ENCODE results near the gene CD101. TPM values are rescaled to one million over a fixed set of nuclear protein-coding genes. Genes with fewer than 3 reads are reported as not detected.

CD101 gene
- total and polyA plus RNA-seq, 4 donors = 2.0 to 17.8 (median 4.4) TPM

DNA sequence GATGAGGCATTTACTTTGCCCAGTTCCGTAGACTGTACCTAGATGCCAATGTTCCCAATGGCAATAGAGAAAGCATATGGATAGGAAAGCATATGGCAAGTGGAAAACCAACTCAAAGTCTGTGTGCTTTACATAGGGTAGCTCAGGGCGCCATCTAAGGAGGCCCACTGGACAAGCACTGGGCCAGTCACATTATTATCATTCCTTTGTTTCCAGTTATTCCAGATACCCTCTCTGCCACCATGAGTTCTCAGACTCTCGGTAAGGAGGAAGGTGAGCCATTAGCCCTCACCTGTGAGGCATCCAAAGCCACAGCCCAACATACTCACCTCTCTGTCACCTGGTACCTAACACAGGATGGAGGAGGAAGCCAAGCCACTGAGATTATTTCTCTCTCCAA, 9.8 kb downstream of the CD101 start:
- no peaks in the 10 kb centered on the region for H3K4me1 ChIP-seq (ENCODE audit: control insufficient read depth in 5 of 5, insufficient read depth in 5 of 5, low read length in 5 of 5)
- 97 to 99% methylated on average over 3 of the region's 3 CpGs for WGBS, 2 donors
- TF ChIP-seq, protein P1, sequence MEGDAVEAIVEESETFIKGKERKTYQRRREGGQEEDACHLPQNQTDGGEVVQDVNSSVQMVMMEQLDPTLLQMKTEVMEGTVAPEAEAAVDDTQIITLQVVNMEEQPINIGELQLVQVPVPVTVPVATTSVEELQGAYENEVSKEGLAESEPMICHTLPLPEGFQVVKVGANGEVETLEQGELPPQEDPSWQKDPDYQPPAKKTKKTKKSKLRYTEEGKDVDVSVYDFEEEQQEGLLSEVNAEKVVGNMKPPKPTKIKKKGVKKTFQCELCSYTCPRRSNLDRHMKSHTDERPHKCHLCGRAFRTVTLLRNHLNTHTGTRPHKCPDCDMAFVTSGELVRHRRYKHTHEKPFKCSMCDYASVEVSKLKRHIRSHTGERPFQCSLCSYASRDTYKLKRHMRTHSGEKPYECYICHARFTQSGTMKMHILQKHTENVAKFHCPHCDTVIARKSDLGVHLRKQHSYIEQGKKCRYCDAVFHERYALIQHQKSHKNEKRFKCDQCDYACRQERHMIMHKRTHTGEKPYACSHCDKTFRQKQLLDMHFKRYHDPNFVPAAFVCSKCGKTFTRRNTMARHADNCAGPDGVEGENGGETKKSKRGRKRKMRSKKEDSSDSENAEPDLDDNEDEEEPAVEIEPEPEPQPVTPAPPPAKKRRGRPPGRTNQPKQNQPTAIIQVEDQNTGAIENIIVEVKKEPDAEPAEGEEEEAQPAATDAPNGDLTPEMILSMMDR (IDR thresholded peaks at IDR 0.05; ENCODE audit: control extremely low read depth, extremely low read depth) = no peak
- H3K27me3 ChIP-seq (ENCODE audit: control insufficient read depth in 3 of 3, insufficient read depth in 3 of 3, low read length in 2 of 3) = no peaks in the 10 kb centered on the region
- no peaks in the 10 kb centered on the region for H3K9me3 ChIP-seq (ENCODE audit: control insufficient read depth in 4 of 4, insufficient read depth in 3 of 4, low read length in 3 of 4)
- DNase-seq (no peak), ATAC-seq (ENCODE audit: insufficient read depth, low FRiP score) (no peak)
- no peak overlapping the region for H3K27ac ChIP-seq (ENCODE audit: low read depth in 1 of 2, low read length in 1 of 2)
- no peak overlapping the region for H3K4me3 ChIP-seq
- no peak overlapping the region for H3K9ac ChIP-seq (ENCODE audit: insufficient read depth in 1 of 2, low read length in 2 of 2)
- no peaks in the 10 kb centered on the region for H3K36me3 ChIP-seq (ENCODE audit: control insufficient read depth in 4 of 4, insufficient read depth in 4 of 4, low read length in 4 of 4)

DNA sequence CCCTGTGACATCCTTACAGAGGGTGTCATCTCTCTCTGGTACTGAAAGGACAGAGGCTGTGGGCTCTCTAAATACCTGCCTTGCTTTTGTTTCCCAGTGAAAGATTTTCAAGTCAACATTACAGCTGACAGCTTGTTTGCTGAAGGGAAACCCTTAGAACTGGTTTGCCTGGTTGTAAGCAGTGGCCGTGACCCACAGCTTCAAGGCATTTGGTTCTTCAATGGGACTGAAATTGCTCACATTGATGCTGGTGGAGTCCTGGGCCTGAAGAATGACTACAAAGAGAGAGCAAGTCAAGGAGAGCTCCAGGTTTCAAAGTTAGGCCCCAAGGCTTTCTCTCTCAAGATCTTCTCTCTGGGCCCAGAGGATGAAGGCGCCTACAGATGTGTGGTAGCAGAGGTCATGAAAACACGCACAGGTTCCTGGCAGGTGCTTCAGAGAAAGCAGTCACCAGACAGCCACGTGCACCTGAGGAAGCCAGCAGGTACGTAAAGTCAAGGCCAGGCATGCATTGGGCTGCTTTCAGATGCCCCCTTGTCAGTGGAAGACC, 11.8 kb downstream of the CD101 start:
- H3K9me3 ChIP-seq (ENCODE audit: control insufficient read depth in 4 of 4, insufficient read depth in 3 of 4, low read length in 3 of 4) = no peaks in the 10 kb centered on the region
- H3K4me1 ChIP-seq (ENCODE audit: control insufficient read depth in 5 of 5, insufficient read depth in 5 of 5, low read length in 5 of 5) = no peaks in the 10 kb centered on the region
- 89 to 93% methylated on average over 5 of the region's 5 CpGs for WGBS, 2 donors
- no peak overlapping the region for H3K9ac ChIP-seq (ENCODE audit: insufficient read depth in 1 of 2, low read length in 2 of 2)
- DNase-seq (peak; percentile 35 to 73 (median 45)), ATAC-seq (ENCODE audit: insufficient read depth, low FRiP score) (no peak)
- no peak overlapping the region for H3K27ac ChIP-seq (ENCODE audit: low read depth in 1 of 2, low read length in 1 of 2)
- no peak overlapping the region for H3K4me3 ChIP-seq
- TF ChIP-seq, protein P1 (IDR thresholded peaks at IDR 0.05; ENCODE audit: control extremely low read depth, extremely low read depth) = no peak
- H3K27me3 ChIP-seq (ENCODE audit: control insufficient read depth in 3 of 3, insufficient read depth in 3 of 3, low read length in 2 of 3) = no peaks in the 10 kb centered on the region
- H3K36me3 ChIP-seq (ENCODE audit: control insufficient read depth in 4 of 4, insufficient read depth in 4 of 4, low read length in 4 of 4) = no peaks in the 10 kb centered on the region

DNA sequence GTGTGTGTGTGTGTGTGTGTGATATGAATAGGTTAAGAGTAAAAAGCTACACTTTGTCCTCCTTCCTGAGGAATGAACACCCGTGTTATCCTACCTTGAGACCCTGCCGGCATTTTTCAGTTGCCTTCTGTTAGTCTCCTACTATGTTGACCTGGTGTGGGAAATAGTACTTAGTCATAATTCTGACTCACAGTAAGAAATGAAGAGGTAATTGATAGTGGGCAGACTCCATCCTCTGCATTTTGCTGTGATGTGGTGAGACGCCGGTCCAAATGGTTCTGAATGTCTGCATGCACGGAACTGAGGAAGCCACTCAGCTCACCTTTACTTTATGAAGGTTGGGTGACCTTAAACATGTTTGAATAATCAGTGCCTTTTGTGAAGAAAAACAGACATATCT, 12.6 kb downstream of the CD101 start:
- WGBS, 2 donors = 91 to 96% methylated on average over 5 of the region's 5 CpGs
- Histone ChIP-seq H3K36me3 (ENCODE audit: control insufficient read depth in 4 of 4, insufficient read depth in 4 of 4, low read length in 4 of 4) (no peaks in the 10 kb centered on the region), H3K4me1 (ENCODE audit: control insufficient read depth in 5 of 5, insufficient read depth in 5 of 5, low read length in 5 of 5) (no peaks in the 10 kb centered on the region), H3K27ac (ENCODE audit: low read depth in 1 of 2, low read length in 1 of 2) (no peak overlapping the region), H3K9me3 (ENCODE audit: control insufficient read depth in 4 of 4, insufficient read depth in 3 of 4, low read length in 3 of 4) (no peaks in the 10 kb centered on the region), H3K27me3 (ENCODE audit: control insufficient read depth in 3 of 3, insufficient read depth in 3 of 3, low read length in 2 of 3) (no peaks in the 10 kb centered on the region), H3K9ac (ENCODE audit: insufficient read depth in 1 of 2, low read length in 2 of 2) (no peak overlapping the region), H3K4me3 (no peak overlapping the region)
- ATAC-seq (ENCODE audit: insufficient read depth, low FRiP score) = no peak
- DNase-seq = no peak
- TF ChIP-seq, protein P1 (IDR thresholded peaks at IDR 0.05; ENCODE audit: control extremely low read depth, extremely low read depth) = no peak

DNA sequence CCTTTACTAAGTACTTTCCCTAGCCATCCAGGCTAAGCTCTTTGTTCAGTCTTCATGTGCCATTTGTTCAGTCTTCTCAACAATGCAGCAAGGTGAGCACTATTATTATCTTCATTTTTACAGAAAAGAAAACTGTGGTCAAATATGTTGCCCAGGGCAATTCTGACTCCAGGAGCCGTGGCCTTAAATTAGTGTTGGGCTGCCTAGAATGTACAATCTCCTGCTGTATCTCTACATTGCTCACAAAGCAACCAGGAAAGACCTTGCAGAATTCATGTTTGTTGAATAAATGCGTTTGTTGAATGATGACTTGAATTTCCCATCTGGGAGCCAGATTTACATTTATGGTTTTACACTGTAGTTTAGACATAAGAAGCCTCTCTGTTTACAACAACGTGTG, 14.2 kb downstream of the CD101 start:
- no peaks in the 10 kb centered on the region for H3K9me3 ChIP-seq (ENCODE audit: control insufficient read depth in 4 of 4, insufficient read depth in 3 of 4, low read length in 3 of 4)
- H3K4me1 ChIP-seq (ENCODE audit: control insufficient read depth in 5 of 5, insufficient read depth in 5 of 5, low read length in 5 of 5) = no peaks in the 10 kb centered on the region
- H3K9ac ChIP-seq (ENCODE audit: insufficient read depth in 1 of 2, low read length in 2 of 2) = no peak overlapping the region
- H3K4me3 ChIP-seq = no peak overlapping the region
- H3K27me3 ChIP-seq (ENCODE audit: control insufficient read depth in 3 of 3, insufficient read depth in 3 of 3, low read length in 2 of 3) = no peaks in the 10 kb centered on the region
- no peak overlapping the region for H3K27ac ChIP-seq (ENCODE audit: low read depth in 1 of 2, low read length in 1 of 2)
- 90 to 91% methylated on average over 3 of the region's 3 CpGs for WGBS, 2 donors
- TF ChIP-seq, protein P1 (IDR thresholded peaks at IDR 0.05; ENCODE audit: control extremely low read depth, extremely low read depth) = no peak
- H3K36me3 ChIP-seq (ENCODE audit: control insufficient read depth in 4 of 4, insufficient read depth in 4 of 4, low read length in 4 of 4) = no peaks in the 10 kb centered on the region
- ATAC-seq (ENCODE audit: insufficient read depth, low FRiP score) (no peak), DNase-seq (no peak)

Measured in lung (tissue), 12 donors.